HCT116 (cell line): ENCODE results near the gene CACNB2. TPM values are rescaled to one million over a fixed set of nuclear protein-coding genes. Genes with fewer than 3 reads are reported as not detected.

Experiments used
- ATAC-seq: fragments of 200-7000 bp; cut with Tn5 transposase; 2 replicates; pipeline ENCODE4 v1.9.1; 2020; ENCODE audit warnings: mild to moderate bottlenecking, moderate library complexity
- BruUV-seq: library from RNA; stranded (reverse); fragments of 400-500 nt; replicated peaks from 2 replicates; lab custom pipeline; 2021; lab: Mats Ljungman, UMichigan
- CTCF ChIA-PET: fragments of 300-600 bp; sonication (Branson Sonifier 250); formaldehyde crosslinking; loops from one replicate; lab custom pipeline; 2021; ENCODE audit warnings: antibody characterized with exemption; lab: Charles Lee
- POLR2A ChIA-PET: fragments of 300-600, 350-600 bp; sonication (Branson Sonifier 250); formaldehyde crosslinking; loops from one replicate; lab custom pipeline; 2021; ENCODE audit warnings: antibody characterized with exemption; lab: Charles Lee
- RAD21 ChIA-PET, 2 experiments: fragments of 300-600 bp; sonication (Branson Sonifier 250); formaldehyde crosslinking; loops; one replicate each; lab custom pipeline; 2023; ENCODE audit warnings: low total read pairs in 2 of 2; ENCODE audit not compliant: uncharacterized antibody in 2 of 2, unreplicated experiment in 2 of 2, low non-redundant PET in 1 of 2; lab: Charles Lee
- DNase-seq: peaks from one replicate; pipeline ENCODE4 v3.0.0-alpha.2; 2010; ENCODE audit warnings: low read depth, low spot score
- H2AFZ ChIP-seq: fragments of 200-600 bp; shearing (Covaris generic), sonication (generic); 2 replicates; pipeline ENCODE4 v1.6.1; 2017; ENCODE audit warnings: low read depth, mixed run types, mixed read lengths, antibody characterized with exemption, low read length; ENCODE audit not compliant: poor library complexity, severe bottlenecking
- H3K27ac ChIP-seq: 2 replicates; pipeline ENCODE4 v1.5.1; 2012; ENCODE audit warnings: low read depth, low read length
- H3K27me3 ChIP-seq: fragments of 200-600 bp; sonication (generic); 2 replicates; pipeline ENCODE4 v1.6.1; 2016; ENCODE audit warnings: mixed run types, low read length, mixed read lengths; ENCODE audit not compliant: insufficient read depth
- H3K36me3 ChIP-seq, 2 experiments: fragments of 200-500 bp in 1 of 2; fragments of 200-600 bp in 1 of 2; sonication (Bioruptor generic) in 1 of 2; sonication (generic) in 1 of 2; 2 replicates each; pipeline versions ENCODE4 v1.5.1 to v1.6.1; 2014 to 2016; ENCODE audit warnings: low read length in 2 of 2, inconsistent platforms in 1 of 2, mixed read lengths in 1 of 2, mixed run types in 1 of 2; ENCODE audit not compliant: insufficient read depth in 2 of 2, control insufficient read depth in 1 of 2
- H3K4me1 ChIP-seq, 2 experiments: fragments of 200-600 bp in 1 of 2; sonication (generic) in 1 of 2; 2 replicates each; pipeline versions ENCODE4 v1.5.1 to v1.6.1; 2012 to 2017; ENCODE audit warnings: low read length in 2 of 2, inconsistent platforms in 1 of 2, mild to moderate bottlenecking in 1 of 2, mixed read lengths in 1 of 2, mixed run types in 1 of 2, moderate library complexity in 1 of 2; ENCODE audit not compliant: insufficient read depth in 2 of 2, control insufficient read depth in 1 of 2
- H3K4me2 ChIP-seq: fragments of 200-600 bp; sonication (generic); 2 replicates; pipeline ENCODE4 v1.6.1; 2017; ENCODE audit warnings: mixed run types, low read length, mixed read lengths
- H3K4me3 ChIP-seq, 2 experiments: fragments of 200-600 bp in 1 of 2; sonication (generic) in 1 of 2; replicated peaks in 1 of 2; 2 replicates each; pipeline ENCODE4 v1.5.1; 2011 to 2016; ENCODE audit warnings: low read length in 2 of 2, control low read depth in 1 of 2, low read depth in 1 of 2, mild to moderate bottlenecking in 1 of 2, mixed read lengths in 1 of 2, mixed run types in 1 of 2
- H3K79me2 ChIP-seq: fragments of 200-600 bp; sonication (generic); 2 replicates; pipeline ENCODE4 v1.6.1; 2017; ENCODE audit warnings: mild to moderate bottlenecking, mixed run types, low read length, moderate library complexity, mixed read lengths; ENCODE audit not compliant: insufficient read depth
- H3K9ac ChIP-seq: fragments of 200-600 bp; sonication (generic); 2 replicates; pipeline ENCODE4 v1.6.1; 2016; ENCODE audit warnings: low read length, mixed read lengths
- H3K9me2 ChIP-seq: fragments of 200-600 bp; sonication (generic), shearing (Covaris generic); 2 replicates; pipeline ENCODE4 v1.6.1; 2017; ENCODE audit warnings: mixed run types, mild to moderate bottlenecking, moderate library complexity; ENCODE audit not compliant: insufficient read depth
- H3K9me3 ChIP-seq, 2 experiments: fragments of 200-500 bp in 1 of 2; fragments of 200-600 bp in 1 of 2; sonication (Bioruptor generic) in 1 of 2; sonication (generic) in 1 of 2; 2 replicates each; pipeline ENCODE4 v1.6.1; 2014 to 2017; ENCODE audit warnings: low read length in 2 of 2, mixed read lengths in 2 of 2, inconsistent platforms in 1 of 2, low read depth in 1 of 2, mild to moderate bottlenecking in 1 of 2, mixed run types in 1 of 2, moderate library complexity in 1 of 2; ENCODE audit not compliant: control insufficient read depth in 1 of 2, insufficient read depth in 1 of 2
- H4K20me1 ChIP-seq: fragments of 200-600 bp; sonication (generic), shearing (Covaris generic); 2 replicates; pipeline ENCODE4 v1.6.1; 2017; ENCODE audit warnings: mixed run types, mild to moderate bottlenecking, moderate library complexity; ENCODE audit not compliant: insufficient read depth
- EZH2 ChIP-seq: fragments of 200-600 bp; sonication (generic); IDR thresholded peaks from 2 replicates; pipeline ENCODE4 v1.6.1; 2017; ENCODE audit warnings: antibody characterized with exemption, mixed run types
- FOSL1 ChIP-seq: IDR thresholded peaks from 2 replicates; pipeline ENCODE4 v1.6.1; 2012; ENCODE audit warnings: low read depth
- JUND ChIP-seq: IDR thresholded peaks from 2 replicates; pipeline ENCODE4 v1.6.1; 2012
- POLR2A ChIP-seq: IDR thresholded peaks from 2 replicates; pipeline ENCODE4 v1.7.0; 2011; ENCODE audit warnings: borderline replicate concordance; ENCODE audit not compliant: insufficient read depth, insufficient read length; ENCODE audit errors: extremely low read depth
- POLR2AphosphoS5 ChIP-seq: IDR thresholded peaks from 2 replicates; pipeline ENCODE4 v1.6.1; 2011; ENCODE audit warnings: mild to moderate bottlenecking, low read depth, low read length, moderate library complexity
- TCF7L2 ChIP-seq: IDR thresholded peaks from 2 replicates; pipeline ENCODE4 v1.7.0; 2011; ENCODE audit warnings: borderline replicate concordance, inconsistent platforms; ENCODE audit not compliant: insufficient read depth, insufficient read length; ENCODE audit errors: extremely low read depth
- intact Hi-C: fragments of 100-400 bp; cut with micrococcal nuclease; formaldehyde crosslinking; loops from 2 replicates; pipeline ENCODE4 v1.10.0; 2022
- total RNA-seq: library from RNA; stranded (reverse); gene quantifications from one replicate; pipeline ENCODE4 v1.2.1, GENCODE V29; 2021; ENCODE audit not compliant: unreplicated experiment
- TF ChIP-seq, protein P1 (sequence below), 3 experiments: fragments of 200-600 bp in 1 of 3; sonication (generic) in 1 of 3; IDR thresholded peaks in 2 of 3; conservative IDR thresholded peaks in 1 of 3; 2 replicates each; pipeline ENCODE4 v1.5.1; 2012 to 2017; ENCODE audit warnings: low read depth in 2 of 3, low read length in 2 of 3, antibody characterized with exemption in 1 of 3, borderline replicate concordance in 1 of 3, control low read depth in 1 of 3, mild to moderate bottlenecking in 1 of 3, mixed read lengths in 1 of 3, mixed run types in 1 of 3, moderate library complexity in 1 of 3; ENCODE audit not compliant: insufficient read depth in 1 of 3
- TF ChIP-seq, protein P2 (sequence below): IDR thresholded peaks from 2 replicates; pipeline ENCODE4 v1.6.1; 2012
- TF ChIP-seq, protein P3 (sequence below): IDR thresholded peaks from 2 replicates; pipeline ENCODE4 v1.6.1; 2012

Gene CACNB2
- total RNA-seq, 1 experiment from 2014 or later, result 0.71 TPM

- H3K27me3 ChIP-seq, result 0 out of 2 replicates have a peak, but pooled peaks cover 10% of the 10 kb centered on the region
- H2AFZ ChIP-seq, result no peak overlapping the region
- no peaks in the 10 kb centered on the region for H4K20me1 ChIP-seq
- TF ChIP-seq POLR2A (no peak), TCF7L2 (no peak), POLR2AphosphoS5 (no peak), EZH2 (no peak), FOSL1 (no peak), JUND (no peak)
- TF ChIP-seq, protein P1, sequence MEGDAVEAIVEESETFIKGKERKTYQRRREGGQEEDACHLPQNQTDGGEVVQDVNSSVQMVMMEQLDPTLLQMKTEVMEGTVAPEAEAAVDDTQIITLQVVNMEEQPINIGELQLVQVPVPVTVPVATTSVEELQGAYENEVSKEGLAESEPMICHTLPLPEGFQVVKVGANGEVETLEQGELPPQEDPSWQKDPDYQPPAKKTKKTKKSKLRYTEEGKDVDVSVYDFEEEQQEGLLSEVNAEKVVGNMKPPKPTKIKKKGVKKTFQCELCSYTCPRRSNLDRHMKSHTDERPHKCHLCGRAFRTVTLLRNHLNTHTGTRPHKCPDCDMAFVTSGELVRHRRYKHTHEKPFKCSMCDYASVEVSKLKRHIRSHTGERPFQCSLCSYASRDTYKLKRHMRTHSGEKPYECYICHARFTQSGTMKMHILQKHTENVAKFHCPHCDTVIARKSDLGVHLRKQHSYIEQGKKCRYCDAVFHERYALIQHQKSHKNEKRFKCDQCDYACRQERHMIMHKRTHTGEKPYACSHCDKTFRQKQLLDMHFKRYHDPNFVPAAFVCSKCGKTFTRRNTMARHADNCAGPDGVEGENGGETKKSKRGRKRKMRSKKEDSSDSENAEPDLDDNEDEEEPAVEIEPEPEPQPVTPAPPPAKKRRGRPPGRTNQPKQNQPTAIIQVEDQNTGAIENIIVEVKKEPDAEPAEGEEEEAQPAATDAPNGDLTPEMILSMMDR (IDR thresholded peaks at IDR 0.05 in 2 of 3, conservative IDR thresholded peaks at IDR 0.05 in 1 of 3; ENCODE audit: borderline replicate concordance in 1 of 3, insufficient read depth in 1 of 3, low read depth in 2 of 3, low read length in 2 of 3), result no peak
- TF ChIP-seq, protein P2, sequence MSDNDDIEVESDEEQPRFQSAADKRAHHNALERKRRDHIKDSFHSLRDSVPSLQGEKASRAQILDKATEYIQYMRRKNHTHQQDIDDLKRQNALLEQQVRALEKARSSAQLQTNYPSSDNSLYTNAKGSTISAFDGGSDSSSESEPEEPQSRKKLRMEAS, result no peak
- TF ChIP-seq, protein P3, sequence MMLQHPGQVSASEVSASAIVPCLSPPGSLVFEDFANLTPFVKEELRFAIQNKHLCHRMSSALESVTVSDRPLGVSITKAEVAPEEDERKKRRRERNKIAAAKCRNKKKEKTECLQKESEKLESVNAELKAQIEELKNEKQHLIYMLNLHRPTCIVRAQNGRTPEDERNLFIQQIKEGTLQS, result no peak
- TF ChIP-seq, all 23 proteins: peak for 0
- intact Hi-C loops, result no loop called here
- no peak for ATAC-seq
- POLR2A ChIA-PET, result no interaction called here
- CTCF ChIA-PET, result interaction anchor here (3.0 kb wide), 1 partner anchor 13 kb away, joined by 9 read pairs; no protein-coding TSS in a partner anchor
- Histone ChIP-seq H3K79me2 (no peaks in the 10 kb centered on the region), H3K4me1 (no peaks in the 10 kb centered on the region), H3K9me2 (no peaks in the 10 kb centered on the region), H3K9me3 (no peaks in the 10 kb centered on the region), H3K27ac (no peak overlapping the region), H3K36me3 (no peaks in the 10 kb centered on the region), H3K9ac (no peak overlapping the region), H3K4me3 (no peak overlapping the region), H3K4me2 (no peak overlapping the region)
- BruUV-seq, result no TSS peak
- RAD21 ChIA-PET, result no interaction called here
- no peak for DNase-seq
These were observed 63.2 kb downstream of the CACNB2 start for GRCh38 chr10:18203471-18203870.
